ENCODE measurements around the gene DIO1. TPM values are rescaled to one million over a fixed set of nuclear protein-coding genes. Genes with fewer than 3 reads are reported as not detected.
A peak's percentile ranks its signal among the peaks of the same experiment; 100 is the strongest.

DIO1 gene
- total and polyA plus RNA-seq, 2 donors (not counting 1 experiment from before 2014, with no cell fraction given) = not detected

DNA sequence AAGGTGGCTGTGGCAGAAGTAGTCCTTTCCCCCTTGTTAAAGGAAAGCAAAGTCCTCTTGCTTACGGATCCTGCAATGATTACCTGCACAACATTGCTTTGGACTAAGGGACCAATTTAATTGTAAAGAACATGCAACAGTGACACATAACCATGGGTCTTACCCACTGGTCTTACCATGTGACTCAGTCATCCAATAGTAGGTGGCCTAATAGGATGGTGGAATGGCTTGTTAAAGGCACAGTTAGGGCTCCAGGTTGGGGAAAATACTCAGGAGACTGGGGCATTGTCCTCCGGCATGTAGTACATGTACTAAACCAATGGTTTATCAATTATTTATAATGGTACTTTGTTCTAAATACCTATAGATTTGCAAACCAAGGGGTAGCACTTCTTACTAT is 2.3 kb upstream of the DIO1 start:
- TF ChIP-seq EZH2 (IDR thresholded peaks at IDR 0.05; ENCODE audit: borderline replicate concordance, insufficient read depth, low read depth, low read length, poor library complexity, severe bottlenecking) = no peak
- TF ChIP-seq, protein P1, sequence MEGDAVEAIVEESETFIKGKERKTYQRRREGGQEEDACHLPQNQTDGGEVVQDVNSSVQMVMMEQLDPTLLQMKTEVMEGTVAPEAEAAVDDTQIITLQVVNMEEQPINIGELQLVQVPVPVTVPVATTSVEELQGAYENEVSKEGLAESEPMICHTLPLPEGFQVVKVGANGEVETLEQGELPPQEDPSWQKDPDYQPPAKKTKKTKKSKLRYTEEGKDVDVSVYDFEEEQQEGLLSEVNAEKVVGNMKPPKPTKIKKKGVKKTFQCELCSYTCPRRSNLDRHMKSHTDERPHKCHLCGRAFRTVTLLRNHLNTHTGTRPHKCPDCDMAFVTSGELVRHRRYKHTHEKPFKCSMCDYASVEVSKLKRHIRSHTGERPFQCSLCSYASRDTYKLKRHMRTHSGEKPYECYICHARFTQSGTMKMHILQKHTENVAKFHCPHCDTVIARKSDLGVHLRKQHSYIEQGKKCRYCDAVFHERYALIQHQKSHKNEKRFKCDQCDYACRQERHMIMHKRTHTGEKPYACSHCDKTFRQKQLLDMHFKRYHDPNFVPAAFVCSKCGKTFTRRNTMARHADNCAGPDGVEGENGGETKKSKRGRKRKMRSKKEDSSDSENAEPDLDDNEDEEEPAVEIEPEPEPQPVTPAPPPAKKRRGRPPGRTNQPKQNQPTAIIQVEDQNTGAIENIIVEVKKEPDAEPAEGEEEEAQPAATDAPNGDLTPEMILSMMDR (IDR thresholded peaks at IDR 0.05) = no peak

DNA sequence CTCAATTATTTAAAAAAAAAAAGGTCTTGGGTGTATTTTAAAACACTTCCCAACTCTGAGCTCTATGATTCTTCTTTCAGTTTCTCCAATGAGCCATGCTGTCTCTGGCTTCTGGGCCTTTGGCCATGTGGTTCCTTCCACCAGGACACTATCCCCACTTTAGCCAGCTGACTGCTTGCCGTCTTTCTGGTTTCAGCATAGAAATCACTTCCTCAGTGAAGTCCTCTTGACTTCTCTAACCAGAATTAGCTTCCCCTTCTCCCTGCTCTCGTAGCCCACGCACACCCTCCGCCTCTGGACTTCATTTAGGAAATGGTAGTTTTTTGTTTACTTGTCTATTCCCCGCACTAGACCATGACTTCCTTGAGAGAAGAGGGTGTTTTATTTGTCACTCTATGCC is 1.1 kb upstream of the DIO1 start:
- POLR2A ChIA-PET = no interaction called here

More for the DNA sequence above, 2.3 kb upstream of the DIO1 start:
- peaks cover 19 to 27% of the 10 kb centered on the region in 2 donors for H3K4me1 ChIP-seq (ENCODE audit: control insufficient read depth in 2 of 2, insufficient read depth in 2 of 2, low read length in 2 of 2)
- POLR2A ChIA-PET = interaction anchor here (0.5 to 2.8 kb wide), 2 partner anchors 35 to 53 kb away, joined by 4 to 13 read pairs; partner anchors contain the start of gene IFT25
- H3K4me3 ChIP-seq (ENCODE audit: control extremely low read depth in 1 of 5, extremely low read depth in 1 of 5, insufficient read depth in 1 of 5, low read depth in 2 of 5, low read length in 4 of 5) = no peak overlapping the region
- no peak overlapping the region for H3K27ac Mint-ChIP-seq
- no peaks in the 10 kb centered on the region for H4K20me1 ChIP-seq (ENCODE audit: control insufficient read depth, insufficient read depth, low read length, poor library complexity, severe bottlenecking)
- DNase-seq (no peak), ATAC-seq (ENCODE audit: low read depth) (no peak)
- intact Hi-C loops (cut with micrococcal nuclease) = no loop called here
- H3K27me3 Mint-ChIP-seq = peaks cover 10% of the 10 kb centered on the region
- H3K4me1 Mint-ChIP-seq = peaks cover 42% of the 10 kb centered on the region
- no peaks in the 10 kb centered on the region for H3K9me3 ChIP-seq (ENCODE audit: control extremely low read depth in 1 of 3, control insufficient read depth in 2 of 3, insufficient read depth in 1 of 3, low read length in 2 of 3)
- CTCF ChIA-PET = no interaction called here
- no peaks in the 10 kb centered on the region for H3K9me3 Mint-ChIP-seq (ENCODE audit: insufficient read depth)
- no peak overlapping the region for H3K27ac ChIP-seq (ENCODE audit: low read length in 2 of 2)
- no peak overlapping the region for H3K4me2 ChIP-seq (replicated peaks; ENCODE audit: low read depth, low read length, poor library complexity, severe bottlenecking)
- H2AFZ ChIP-seq (ENCODE audit: insufficient read depth, low read depth, low read length, poor library complexity, severe bottlenecking) = no peak overlapping the region
- no peak overlapping the region for H3K4me3 Mint-ChIP-seq
- H3K79me2 ChIP-seq (ENCODE audit: control insufficient read depth, insufficient read depth, low read length) = peaks cover 4% of the 10 kb centered on the region
- no CpG with 5 or more reads among the region's 2 CpGs for WGBS (ENCODE audit: insufficient coverage)
- no peaks in the 10 kb centered on the region for H3K27me3 ChIP-seq (replicated peaks in 1 of 4; ENCODE audit: control extremely low read depth in 1 of 4, control insufficient read depth in 3 of 4, insufficient read depth in 4 of 4, low read length in 3 of 4)
- H3K36me3 ChIP-seq (replicated peaks in 1 of 2; ENCODE audit: control extremely low read depth in 1 of 2, control insufficient read depth in 1 of 2, extremely low read depth in 1 of 2, insufficient read depth in 2 of 2, low read length in 1 of 2) = peaks cover 2 to 3% of the 10 kb centered on the region in 2 experiments
- H3K9ac ChIP-seq (ENCODE audit: low read length) = no peak overlapping the region

More for the DNA sequence above, 1.1 kb upstream of the DIO1 start:
- CTCF ChIA-PET = interaction anchor here (1.7 to 2.0 kb wide), 2 partner anchors 14 to 32 kb away, joined by 6 to 7 read pairs; no protein-coding TSS in a partner anchor
- H3K27me3 ChIP-seq (replicated peaks in 1 of 4; ENCODE audit: control extremely low read depth in 1 of 4, control insufficient read depth in 3 of 4, insufficient read depth in 4 of 4, low read length in 3 of 4) = no peaks in the 10 kb centered on the region
- no peak overlapping the region for H3K9ac ChIP-seq (ENCODE audit: low read length)
- TF ChIP-seq EZH2 (IDR thresholded peaks at IDR 0.05; ENCODE audit: borderline replicate concordance, insufficient read depth, low read depth, low read length, poor library complexity, severe bottlenecking) = no peak
- TF ChIP-seq, protein P1 (IDR thresholded peaks at IDR 0.05) = no peak
- H3K9me3 ChIP-seq (ENCODE audit: control extremely low read depth in 1 of 3, control insufficient read depth in 2 of 3, insufficient read depth in 1 of 3, low read length in 2 of 3) = no peaks in the 10 kb centered on the region
- no peak for ATAC-seq (ENCODE audit: low read depth)
- peaks cover 19 to 27% of the 10 kb centered on the region in 2 donors for H3K4me1 ChIP-seq (ENCODE audit: control insufficient read depth in 2 of 2, insufficient read depth in 2 of 2, low read length in 2 of 2)
- peaks cover 34% of the 10 kb centered on the region for H3K4me1 Mint-ChIP-seq
- no peaks in the 10 kb centered on the region for H4K20me1 ChIP-seq (ENCODE audit: control insufficient read depth, insufficient read depth, low read length, poor library complexity, severe bottlenecking)
- intact Hi-C loops (cut with micrococcal nuclease) = no loop called here
- no peaks in the 10 kb centered on the region for H3K9me3 Mint-ChIP-seq (ENCODE audit: insufficient read depth)
- H3K4me2 ChIP-seq (replicated peaks; ENCODE audit: low read depth, low read length, poor library complexity, severe bottlenecking) = no peak overlapping the region
- peaks cover 10% of the 10 kb centered on the region for H3K27me3 Mint-ChIP-seq
- H3K27ac Mint-ChIP-seq = no peak overlapping the region
- peak overlapping the region; percentile 65 for H2AFZ ChIP-seq (ENCODE audit: insufficient read depth, low read depth, low read length, poor library complexity, severe bottlenecking)
- H3K4me3 Mint-ChIP-seq = no peak overlapping the region
- H3K36me3 ChIP-seq (replicated peaks in 1 of 2; ENCODE audit: control extremely low read depth in 1 of 2, control insufficient read depth in 1 of 2, extremely low read depth in 1 of 2, insufficient read depth in 2 of 2, low read length in 1 of 2) = no peaks in the 10 kb centered on the region
- H3K4me3 ChIP-seq (ENCODE audit: control extremely low read depth in 1 of 5, extremely low read depth in 1 of 5, insufficient read depth in 1 of 5, low read depth in 2 of 5, low read length in 4 of 5) = no peak overlapping the region
- H3K27ac ChIP-seq (ENCODE audit: low read length in 2 of 2) = no peak overlapping the region
- H3K79me2 ChIP-seq (ENCODE audit: control insufficient read depth, insufficient read depth, low read length) = peaks cover 4% of the 10 kb centered on the region
- peak; percentile 8 for DNase-seq
- no CpG with 5 or more reads among the region's 5 CpGs for WGBS (ENCODE audit: insufficient coverage)
